22Rv1 (cell line): ENCODE measurements around the gene SCCPDH.

ENCODE experiments used
- CTCF ChIP-seq: fragments of 450-650 bp; IDR thresholded peaks from 2 replicates; pipeline ENCODE4 v1.5.1; 2017; ENCODE audit warnings: mild to moderate bottlenecking
- ZFX ChIP-seq: fragments of 450-650 bp; IDR thresholded peaks from 2 replicates; pipeline ENCODE4 v1.6.1; 2017; ENCODE audit warnings: antibody characterized with exemption, borderline replicate concordance

DNA sequence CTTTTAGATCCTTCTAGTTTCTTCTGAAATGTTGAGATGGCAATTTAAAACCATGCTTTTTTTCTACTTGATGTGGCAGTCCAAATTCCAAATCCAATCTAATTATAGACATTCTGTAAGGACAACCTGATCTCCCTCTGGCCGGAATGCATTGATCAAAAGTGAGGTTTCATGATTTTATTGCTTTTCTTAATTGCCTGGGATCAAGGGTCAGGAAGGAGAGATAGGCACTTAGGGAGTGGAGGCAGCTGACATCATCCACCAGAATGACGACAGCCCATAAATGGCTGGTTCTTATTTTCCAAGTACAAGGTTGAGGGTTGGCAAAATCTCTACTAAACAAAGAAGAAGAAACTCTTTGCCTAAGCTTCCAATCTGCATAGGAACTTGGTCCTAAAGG is 46.4 kb upstream of the SCCPDH start:
- TF ChIP-seq CTCF, result no peak
- no peak for TF ChIP-seq ZFX
